Ovary (tissue), 3 donors: Measurements from ENCODE around the gene ALLC.

ENCODE experiments used
- POLR2A ChIP-seq: fragments of 450-650 bp; IDR thresholded peaks from one replicate; pipeline ENCODE4 v1.6.1; 2017; ENCODE audit warnings: antibody characterized with exemption, mild to moderate bottlenecking, moderate library complexity
- TF ChIP-seq, protein P1 (sequence below), 3 donors: fragments of 450-650 bp in 2 of 3; fragments of 200-600 bp in 1 of 3; IDR thresholded peaks; one replicate each; pipeline versions ENCODE4 v1.5.1 to v1.8.0; 2016 to 2022; ENCODE audit warnings: antibody characterized with exemption in 3 of 3, mild to moderate bottlenecking in 1 of 3
- donor health status: DM: no; HTN: no; CAD: no.

DNA sequence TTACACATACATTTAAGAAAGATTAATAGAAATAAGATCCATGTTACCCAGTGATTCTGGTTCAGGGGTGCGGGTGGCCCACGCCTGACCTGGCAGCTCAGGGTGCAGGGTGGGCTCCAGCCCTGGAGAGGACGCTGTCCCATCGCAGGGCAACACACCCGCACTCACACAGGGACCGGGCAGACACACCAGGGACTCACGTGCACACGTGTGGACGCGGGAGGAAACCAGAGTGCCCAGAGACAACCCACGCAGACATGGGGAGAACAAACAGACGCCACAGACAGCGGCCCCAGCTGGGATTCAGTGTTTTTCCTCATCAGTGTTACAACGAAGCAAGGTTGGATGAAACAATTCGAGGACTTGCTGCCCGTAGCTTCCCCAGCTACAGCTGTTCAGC is 8.4 kb upstream of the ALLC start:
- TF ChIP-seq POLR2A, result no peak
- TF ChIP-seq, protein P1, sequence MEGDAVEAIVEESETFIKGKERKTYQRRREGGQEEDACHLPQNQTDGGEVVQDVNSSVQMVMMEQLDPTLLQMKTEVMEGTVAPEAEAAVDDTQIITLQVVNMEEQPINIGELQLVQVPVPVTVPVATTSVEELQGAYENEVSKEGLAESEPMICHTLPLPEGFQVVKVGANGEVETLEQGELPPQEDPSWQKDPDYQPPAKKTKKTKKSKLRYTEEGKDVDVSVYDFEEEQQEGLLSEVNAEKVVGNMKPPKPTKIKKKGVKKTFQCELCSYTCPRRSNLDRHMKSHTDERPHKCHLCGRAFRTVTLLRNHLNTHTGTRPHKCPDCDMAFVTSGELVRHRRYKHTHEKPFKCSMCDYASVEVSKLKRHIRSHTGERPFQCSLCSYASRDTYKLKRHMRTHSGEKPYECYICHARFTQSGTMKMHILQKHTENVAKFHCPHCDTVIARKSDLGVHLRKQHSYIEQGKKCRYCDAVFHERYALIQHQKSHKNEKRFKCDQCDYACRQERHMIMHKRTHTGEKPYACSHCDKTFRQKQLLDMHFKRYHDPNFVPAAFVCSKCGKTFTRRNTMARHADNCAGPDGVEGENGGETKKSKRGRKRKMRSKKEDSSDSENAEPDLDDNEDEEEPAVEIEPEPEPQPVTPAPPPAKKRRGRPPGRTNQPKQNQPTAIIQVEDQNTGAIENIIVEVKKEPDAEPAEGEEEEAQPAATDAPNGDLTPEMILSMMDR (IDR thresholded peaks at IDR 0.05), result no peak
